Keratinocyte (primary cell): ENCODE measurements around the gene TNNC2. TPM values are rescaled to one million over a fixed set of nuclear protein-coding genes. Genes with fewer than 3 reads are reported as not detected.

Experiments
- DNase-seq: peaks from one replicate; pipeline ENCODE4 v3.0.0-alpha.2; 2011; ENCODE audit warnings: low read depth, missing footprints, low spot score
- FAIRE-seq: peaks from 2 replicates; lab custom pipeline; 2011; peaks lifted over from hg19 to GRCh38; lab: Jason Lieb, UNC
- H2AFZ ChIP-seq: 2 replicates; pipeline ENCODE4 v1.6.0; 2012; ENCODE audit warnings: low read length, control low read depth, inconsistent platforms; ENCODE audit not compliant: control insufficient read depth
- H3K27ac ChIP-seq: 2 replicates; pipeline ENCODE4 v1.5.1; 2011; ENCODE audit warnings: low read length; ENCODE audit not compliant: control insufficient read depth, insufficient read depth
- H3K27me3 ChIP-seq: 3 replicates; pipeline ENCODE4 v1.6.0; 2011; ENCODE audit warnings: low read length; ENCODE audit not compliant: control insufficient read depth, insufficient read depth; ENCODE audit errors: extremely low read depth
- H3K36me3 ChIP-seq, 2 experiments: 2 replicates in 1 of 2; 3 replicates in 1 of 2; pipeline ENCODE4 v1.5.1; 2011; ENCODE audit warnings: low read length in 2 of 2, mild to moderate bottlenecking in 1 of 2; ENCODE audit not compliant: control insufficient read depth in 2 of 2, insufficient read depth in 2 of 2; ENCODE audit errors: extremely low read depth in 1 of 2
- H3K4me1 ChIP-seq: 3 replicates; pipeline ENCODE4 v1.5.1; 2011; ENCODE audit warnings: low read length; ENCODE audit not compliant: control insufficient read depth, insufficient read depth; ENCODE audit errors: extremely low read depth
- H3K4me2 ChIP-seq: 3 replicates; pipeline ENCODE4 v1.6.0; 2011; ENCODE audit warnings: low read depth, low read length; ENCODE audit not compliant: control insufficient read depth, insufficient read depth; ENCODE audit errors: extremely low read depth
- H3K4me3 ChIP-seq, 3 experiments: fragments of 200-600 bp in 1 of 3; sonication (generic) in 1 of 3; 2 replicates in 2 of 3; 3 replicates in 1 of 3; pipeline ENCODE4 v1.5.1; 2011 to 2016; ENCODE audit warnings: low read length in 3 of 3, mild to moderate bottlenecking in 3 of 3, control low read depth in 2 of 3, inconsistent platforms in 1 of 3, low read depth in 1 of 3, mixed read lengths in 1 of 3, mixed run types in 1 of 3, moderate library complexity in 1 of 3; ENCODE audit not compliant: control insufficient read depth in 2 of 3, insufficient read depth in 2 of 3; ENCODE audit errors: extremely low read depth in 1 of 3
- H3K79me2 ChIP-seq: 2 replicates; pipeline ENCODE4 v1.6.0; 2012; ENCODE audit warnings: low read length; ENCODE audit not compliant: control insufficient read depth, insufficient read depth
- H3K9ac ChIP-seq: 3 replicates; pipeline ENCODE4 v1.6.0; 2011; ENCODE audit warnings: low read length; ENCODE audit not compliant: control insufficient read depth, insufficient read depth; ENCODE audit errors: extremely low read depth
- H3K9me1 ChIP-seq: 3 replicates; pipeline ENCODE4 v1.6.0; 2011; ENCODE audit warnings: low read length; ENCODE audit not compliant: control insufficient read depth, insufficient read depth; ENCODE audit errors: extremely low read depth
- H3K9me3 ChIP-seq: 2 replicates; pipeline ENCODE4 v1.5.1; 2012; ENCODE audit warnings: low read depth, low read length; ENCODE audit not compliant: control insufficient read depth
- H4K20me1 ChIP-seq: 3 replicates; pipeline ENCODE4 v1.6.0; 2011; ENCODE audit warnings: low read length; ENCODE audit not compliant: control insufficient read depth, insufficient read depth; ENCODE audit errors: extremely low read depth
- CTCF ChIP-seq, 3 experiments: IDR thresholded peaks in 1 of 3; conservative IDR thresholded peaks in 1 of 3; optimal IDR thresholded peaks in 1 of 3; 2 replicates in 2 of 3; 3 replicates in 1 of 3; pipeline versions ENCODE3 to v1.5.1; 2011; ENCODE audit warnings: low read length in 3 of 3, mild to moderate bottlenecking in 3 of 3, moderate library complexity in 2 of 3, control low read depth in 1 of 3, inconsistent platforms in 1 of 3; ENCODE audit not compliant: insufficient read depth in 2 of 3; ENCODE audit errors: extremely low read depth in 1 of 3
- EZH2 ChIP-seq: IDR thresholded peaks from one replicate; pipeline ENCODE4 v1.6.1; 2012; ENCODE audit warnings: inconsistent platforms, mild to moderate bottlenecking, low read length, moderate library complexity
- dilution Hi-C: fragments of 300-500 bp; cut with MboI; formaldehyde crosslinking; loops from one replicate; pipeline ENCODE4 v1.7.0; 2020; ENCODE audit warnings: low sequenced_read_pairs; ENCODE audit not compliant: extremely low pct_ligation_motif_present
- polyA plus RNA-seq, 5 experiments: library from polyadenylated mRNA; depleted of rRNA in 3 of 5; stranded (reverse) in 3 of 5; stranded (forward) in 1 of 5; unstranded in 1 of 5; fragments of >200 nt; gene quantifications; 1 replicate in 1 of 5; 2 replicates in 3 of 5; 3 replicates in 1 of 5; pipeline versions ENCODE4 v1.2.1 to v1.2.3, GENCODE V29; 2011 to 2012; ENCODE audit warnings: missing spikeins in 2 of 5, low read depth in 1 of 5, low replicate concordance in 1 of 5

Gene TNNC2
- polyA plus RNA-seq, 1 donor (not counting 4 experiments of a cell fraction or from before 2014, with no cell fraction given), result 0.16 TPM

- dilution Hi-C loops, result no loop called here
- H3K4me2 ChIP-seq, result no peak overlapping the region
- H4K20me1 ChIP-seq, result no peaks in the 10 kb centered on the region
- H3K9me3 ChIP-seq, result no peaks in the 10 kb centered on the region
- H3K36me3 ChIP-seq, result no peaks in the 10 kb centered on the region
- H2AFZ ChIP-seq, result no peak overlapping the region
- peaks cover 11% of the 10 kb centered on the region for H3K4me1 ChIP-seq
- H3K79me2 ChIP-seq, result peaks cover 7% of the 10 kb centered on the region
- H3K27me3 ChIP-seq, result no peaks in the 10 kb centered on the region
- no peak for TF ChIP-seq EZH2
- TF ChIP-seq CTCF (optimal IDR thresholded peaks at IDR 0.05 in 1 of 3, IDR thresholded peaks at IDR 0.05 in 1 of 3, conservative IDR thresholded peaks at IDR 0.05 in 1 of 3; ENCODE audit: extremely low read depth in 1 of 3, insufficient read depth in 2 of 3, low read length in 3 of 3), result no peak
- H3K4me3 ChIP-seq, result no peak overlapping the region
- FAIRE-seq (no peak), DNase-seq (no peak)
- H3K27ac ChIP-seq, result no peak overlapping the region
- H3K9me1 ChIP-seq, result peaks cover 2% of the 10 kb centered on the region
- no peak overlapping the region for H3K9ac ChIP-seq
These were observed 34.3 kb upstream of the TNNC2 start for GRCh38 chr20:45861221-45862075.

DNA sequence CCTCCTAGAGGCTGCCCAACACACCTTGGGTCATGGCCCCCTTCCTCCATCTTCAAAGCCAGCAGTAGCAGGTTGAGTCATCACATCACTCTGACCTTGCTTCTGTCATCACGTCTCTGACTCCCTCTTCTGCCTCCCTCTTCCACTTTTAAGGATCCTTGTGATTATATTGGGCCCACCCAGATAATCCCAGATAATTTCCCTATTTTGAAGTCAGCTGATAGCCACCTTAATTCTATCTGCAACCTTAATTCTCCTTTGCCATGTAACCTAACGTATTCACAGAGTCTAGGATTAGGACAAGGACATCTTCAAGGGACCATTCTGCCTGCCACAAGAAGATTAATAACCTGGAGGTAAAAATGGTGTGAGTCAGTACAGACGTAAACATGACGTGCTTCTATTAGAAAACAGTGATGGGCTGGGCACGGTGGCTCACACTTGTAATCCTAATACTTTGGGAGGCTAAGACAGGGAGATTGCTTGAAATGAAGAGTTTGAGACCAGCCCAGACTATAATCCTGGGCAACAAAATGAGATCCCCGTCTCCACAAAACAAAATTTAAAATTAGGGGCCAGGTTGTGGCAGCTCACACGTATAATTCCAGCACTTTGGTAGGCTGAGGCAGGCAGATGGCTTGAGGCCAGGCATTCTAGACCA is 33.6 kb upstream of the TNNC2 start:
- H3K9me3 ChIP-seq, result no peaks in the 10 kb centered on the region
- H3K36me3 ChIP-seq, result no peaks in the 10 kb centered on the region
- TF ChIP-seq CTCF (optimal IDR thresholded peaks at IDR 0.05 in 1 of 3, IDR thresholded peaks at IDR 0.05 in 1 of 3, conservative IDR thresholded peaks at IDR 0.05 in 1 of 3; ENCODE audit: extremely low read depth in 1 of 3, insufficient read depth in 2 of 3, low read length in 3 of 3) (no peak), EZH2 (no peak)
- dilution Hi-C loops, result no loop called here
- peaks cover 17% of the 10 kb centered on the region for H3K4me1 ChIP-seq
- no peak overlapping the region for H2AFZ ChIP-seq
- no peaks in the 10 kb centered on the region for H4K20me1 ChIP-seq
- no peak overlapping the region for H3K4me2 ChIP-seq
- no peak overlapping the region for H3K9ac ChIP-seq
- DNase-seq (no peak), FAIRE-seq (no peak)
- H3K4me3 ChIP-seq, result no peak overlapping the region
- peaks cover 2% of the 10 kb centered on the region for H3K9me1 ChIP-seq
- no peak overlapping the region for H3K27ac ChIP-seq
- peaks cover 14% of the 10 kb centered on the region for H3K79me2 ChIP-seq
- no peaks in the 10 kb centered on the region for H3K27me3 ChIP-seq
